NCI-H226 (cell line): ENCODE results near the gene MED15.
"Not testable (repeated sequence)": the region's sequence is repeated elsewhere in the genome, so short reads cannot be mapped to it uniquely, and the experiment has no call there.

Experiments
- DNase-seq: peaks from one replicate; pipeline ENCODE4 v3.0.0-alpha.2; 2015

Gene MED15

DNA sequence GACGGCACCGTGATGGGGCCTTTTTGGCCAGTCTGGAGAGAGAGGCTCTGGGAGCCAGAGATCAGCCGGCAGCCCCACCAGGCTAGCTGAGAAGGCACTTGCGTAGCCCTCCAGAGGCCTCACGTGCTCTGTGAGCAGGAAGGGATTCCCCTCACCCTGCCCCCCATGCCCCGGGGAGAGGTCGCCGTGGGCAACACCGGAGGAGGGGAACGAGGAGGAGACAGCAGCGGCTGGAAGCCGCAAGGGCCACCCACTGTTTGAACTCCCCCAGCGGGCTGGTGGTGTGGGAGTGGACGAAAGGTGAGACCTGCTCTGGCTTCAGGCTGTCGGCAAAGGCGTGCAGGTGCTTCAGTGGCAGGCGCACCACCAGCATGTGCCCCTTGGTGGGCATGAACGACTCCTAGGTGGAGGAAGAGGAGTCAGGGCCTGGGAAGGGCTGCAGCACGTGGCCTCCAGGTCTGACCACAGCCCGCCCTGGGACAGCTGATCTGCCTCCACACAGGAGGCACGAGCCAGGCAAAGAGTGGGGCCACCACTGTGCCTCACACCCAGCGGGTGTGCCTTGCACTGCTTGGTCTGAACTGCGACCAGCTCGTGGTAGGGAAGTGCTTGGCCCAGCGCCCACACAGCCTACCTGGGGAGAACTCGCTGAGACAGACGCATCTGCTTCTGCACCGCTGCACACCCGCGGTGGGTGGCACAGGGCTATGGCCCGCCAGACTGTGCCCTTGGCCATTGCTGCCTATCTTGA, 99.9 kb downstream of the MED15 start:
- DNase-seq: no peak

DNA sequence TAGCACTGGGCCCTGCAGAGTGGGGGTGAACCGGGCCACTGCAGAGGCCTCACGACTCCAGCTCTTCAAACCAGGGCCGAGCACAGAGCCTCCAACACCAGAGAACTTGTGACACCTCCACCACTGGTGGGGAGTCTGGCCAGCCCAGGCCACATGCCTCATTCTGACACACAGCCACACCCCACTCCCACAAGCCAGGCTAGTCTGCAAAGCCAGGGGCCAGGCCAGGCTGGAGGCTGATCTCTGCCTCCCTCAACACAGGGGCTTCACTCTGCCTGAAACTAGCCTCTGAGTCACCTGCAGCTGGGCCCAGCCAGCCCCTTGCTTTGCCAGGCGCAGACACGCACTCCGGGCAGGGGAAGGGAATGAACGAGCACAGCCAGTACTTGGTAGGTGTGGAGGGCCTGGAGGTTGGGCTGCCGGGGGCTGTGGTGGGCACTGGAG, 102.9 kb downstream of the MED15 start:
- no peak for DNase-seq

DNA sequence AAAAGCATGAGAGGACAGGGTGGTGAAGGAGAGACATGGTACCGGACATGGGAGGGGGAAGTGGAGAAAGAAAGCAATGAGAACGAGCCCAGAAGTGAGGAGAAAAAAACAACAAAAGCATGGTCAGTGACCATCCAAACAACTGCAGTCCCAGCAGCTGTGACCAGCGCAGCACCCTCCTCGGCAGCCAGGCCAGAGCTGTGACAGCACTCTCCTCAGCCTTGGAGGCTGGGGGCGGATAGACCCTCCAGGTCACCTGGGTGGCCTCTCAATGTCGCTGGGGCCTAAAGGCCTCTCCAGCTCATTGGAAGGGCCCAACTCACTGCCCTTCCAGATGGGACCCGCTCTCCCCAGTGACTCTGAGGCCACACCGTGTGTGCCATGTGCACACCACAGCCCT, 103.3 kb downstream of the MED15 start:
- no peak for DNase-seq

DNA sequence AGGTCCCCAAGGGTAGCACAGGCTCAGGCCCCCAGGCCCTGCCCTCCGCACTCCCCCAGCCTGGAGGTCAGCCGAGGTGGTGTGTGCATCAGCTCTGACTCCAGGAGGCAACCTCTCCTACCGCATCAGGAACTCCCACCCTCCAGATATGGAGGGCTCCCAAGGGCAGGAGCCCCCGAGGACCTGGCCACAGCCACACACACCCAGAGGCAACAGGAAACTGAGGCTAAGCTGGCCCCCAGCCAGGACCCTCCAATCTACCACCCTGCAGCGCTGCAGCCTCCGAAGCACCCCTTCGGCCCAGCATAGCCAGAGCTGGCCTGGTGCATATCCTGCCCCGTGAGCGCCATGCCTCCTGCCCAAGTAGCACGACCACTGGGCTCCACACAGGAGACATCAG, 104.0 kb downstream of the MED15 start:
- no peak for DNase-seq

DNA sequence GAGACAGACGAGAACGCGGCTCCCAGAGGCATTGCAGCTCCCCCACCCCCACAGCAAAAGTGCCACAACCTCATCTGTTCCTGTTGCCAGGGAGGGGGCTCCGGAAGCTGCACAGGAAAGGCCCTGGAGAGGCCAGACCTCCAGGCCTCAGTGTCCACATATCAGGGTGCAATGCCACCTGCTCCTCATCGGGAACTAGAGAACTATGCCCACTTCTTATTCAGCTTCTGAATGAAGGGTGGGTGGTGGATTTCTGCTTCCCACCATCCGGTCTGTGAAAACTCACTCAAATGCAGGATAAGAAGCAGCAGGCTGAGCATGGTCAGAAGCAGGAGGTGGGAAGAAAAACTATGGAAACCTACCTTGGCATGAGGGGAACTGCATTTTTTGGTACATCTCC, 105.9 kb downstream of the MED15 start:
- no peak for DNase-seq

DNA sequence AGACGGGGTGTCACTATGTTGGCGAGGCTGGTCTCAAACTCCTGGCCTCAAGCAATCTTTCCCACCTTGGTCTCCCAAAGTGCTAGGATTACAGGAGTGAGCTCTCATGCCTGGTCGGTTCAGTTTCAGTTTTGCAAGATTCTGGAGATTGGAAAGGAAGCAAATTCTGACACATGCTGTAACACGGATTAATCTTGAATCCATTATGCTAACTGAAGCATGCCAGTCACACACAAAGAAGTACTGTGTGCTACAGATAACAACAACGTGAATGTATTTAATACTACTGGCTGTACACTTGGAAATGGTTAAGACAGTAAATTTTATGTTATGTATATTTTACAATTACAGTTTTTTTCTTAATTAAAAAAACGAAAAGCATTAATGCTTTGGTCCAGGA, 107.6 kb downstream of the MED15 start:
- no peak for DNase-seq

DNA sequence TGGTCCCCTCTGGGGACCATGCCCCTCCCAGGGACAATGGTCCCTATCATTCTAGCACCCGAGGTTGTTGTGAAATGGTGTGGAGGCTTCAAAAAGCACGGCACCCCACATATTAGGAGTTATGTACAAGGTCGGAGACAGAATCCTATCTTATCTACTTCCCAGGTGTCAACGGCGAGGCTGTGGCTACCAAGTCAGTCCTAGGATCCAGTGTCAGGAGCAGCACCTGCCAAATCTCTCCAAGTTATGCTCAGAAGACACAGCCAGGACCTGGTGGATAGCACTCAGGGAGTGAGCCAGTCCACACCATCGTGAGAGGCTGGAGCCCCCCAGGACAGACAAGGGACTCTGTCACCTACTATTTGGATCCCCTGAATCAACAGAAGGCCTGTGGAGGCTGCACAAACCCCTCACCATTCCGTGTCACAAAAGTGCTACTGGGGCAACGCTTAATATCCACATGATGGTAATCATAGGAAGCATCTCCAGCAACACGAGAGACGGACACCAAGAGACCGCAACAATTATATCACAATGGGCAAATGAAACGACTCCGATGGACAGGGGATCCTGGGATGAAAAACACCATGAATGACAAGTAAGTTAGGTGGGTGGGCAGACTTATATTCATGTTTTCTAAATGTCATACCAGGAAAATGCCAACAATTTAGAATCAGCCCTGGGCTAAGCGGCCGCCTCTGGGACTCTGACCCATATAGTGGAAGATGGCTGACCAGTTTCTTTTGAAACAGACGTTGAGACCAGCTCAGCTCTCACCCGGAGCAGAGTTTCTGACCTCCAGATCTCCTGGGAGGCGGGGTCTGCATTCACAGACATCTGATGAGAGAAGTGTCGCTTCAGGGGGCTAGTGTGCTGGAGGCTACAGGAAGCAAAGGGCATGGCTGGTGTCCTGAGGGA, 108.4 kb downstream of the MED15 start:
- no peak for DNase-seq

DNA sequence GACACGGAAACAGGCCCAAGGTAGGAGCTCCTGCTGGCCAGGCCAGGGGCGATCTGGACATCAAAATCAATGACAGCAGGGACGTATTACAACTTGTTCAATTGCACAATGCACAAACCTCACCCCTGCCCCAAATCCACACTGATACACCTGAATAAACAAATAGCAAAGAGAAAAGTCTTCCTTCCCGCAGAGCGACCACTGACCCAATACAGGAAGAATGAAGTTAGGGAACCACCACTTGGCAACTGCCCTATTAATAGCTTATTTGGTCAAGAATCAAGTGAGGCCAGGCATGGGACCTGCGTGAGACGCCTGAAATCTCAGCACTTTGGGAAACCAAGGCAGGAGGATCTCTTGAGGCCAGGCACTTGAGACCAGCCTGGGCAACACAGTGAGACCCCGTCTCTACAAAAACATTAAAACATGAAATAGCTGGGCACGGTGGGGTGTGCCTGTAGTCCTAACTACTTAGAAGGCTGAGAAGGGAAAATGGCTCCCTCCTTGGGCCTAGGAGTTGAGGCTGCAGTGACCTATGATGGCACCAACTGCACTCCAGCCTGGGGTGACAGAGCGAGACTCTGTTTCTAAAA, 109.1 kb downstream of the MED15 start:
- DNase-seq: no peak

DNA sequence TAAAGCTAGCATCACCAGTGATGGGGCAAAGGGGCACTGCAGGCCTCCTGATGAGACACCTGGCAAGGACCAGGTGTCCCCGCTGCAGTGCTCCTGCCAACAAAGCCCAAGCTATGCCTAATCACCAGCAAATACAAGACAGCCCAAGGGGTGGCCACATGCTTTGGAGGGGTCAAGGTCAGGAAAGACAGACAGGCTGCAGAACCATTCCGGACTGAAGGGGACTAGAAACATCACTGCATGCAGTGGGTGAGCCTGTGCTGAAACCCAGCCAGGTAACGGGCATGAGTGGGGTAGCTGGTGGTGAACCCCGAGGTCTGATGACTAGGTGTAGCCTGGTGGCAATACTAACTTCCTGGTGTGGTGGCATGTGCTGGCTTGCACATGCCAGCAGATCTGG, 111.1 kb downstream of the MED15 start:
- no peak for DNase-seq

DNA sequence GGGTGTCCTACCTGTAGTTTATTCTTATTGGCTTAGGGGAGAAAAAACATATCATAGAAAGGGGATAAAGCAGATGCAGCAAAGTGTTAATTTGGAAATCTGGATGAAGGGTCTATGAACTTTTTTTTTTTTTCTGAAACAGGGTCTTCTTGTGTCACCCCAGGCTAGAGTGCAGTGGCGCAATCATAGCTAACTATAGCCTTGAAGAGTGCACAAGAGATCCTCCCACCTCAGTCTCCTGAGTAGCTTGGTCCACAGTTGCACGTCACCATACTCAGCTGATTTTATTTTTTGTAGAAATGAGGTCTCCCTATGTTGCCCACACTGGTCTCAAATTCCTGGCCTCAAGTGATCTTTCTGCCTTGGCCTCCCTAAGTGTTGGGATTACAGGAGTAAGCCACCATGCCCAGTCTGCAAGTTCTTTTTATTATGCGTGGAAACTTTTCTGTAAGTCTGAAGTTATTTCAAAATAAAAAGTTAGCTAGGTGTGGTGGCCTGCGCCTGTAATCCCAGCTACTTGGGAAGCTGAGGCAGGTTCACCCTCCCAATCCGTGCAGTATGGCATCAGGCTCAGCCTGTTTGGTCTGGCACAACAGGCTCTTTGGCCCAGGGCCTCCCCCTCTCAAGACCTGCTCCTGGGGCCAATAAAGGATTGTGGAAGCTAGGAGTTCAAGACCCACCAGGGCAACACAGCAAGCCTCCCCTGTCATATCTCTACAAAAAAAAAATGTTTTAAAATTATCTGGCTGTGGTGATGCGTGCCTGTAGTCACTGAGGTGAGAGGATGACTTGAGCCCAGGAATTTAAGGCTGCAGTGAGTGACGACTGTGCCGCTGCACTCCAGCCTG, 111.9 kb downstream of the MED15 start:
- DNase-seq: no peak

DNA sequence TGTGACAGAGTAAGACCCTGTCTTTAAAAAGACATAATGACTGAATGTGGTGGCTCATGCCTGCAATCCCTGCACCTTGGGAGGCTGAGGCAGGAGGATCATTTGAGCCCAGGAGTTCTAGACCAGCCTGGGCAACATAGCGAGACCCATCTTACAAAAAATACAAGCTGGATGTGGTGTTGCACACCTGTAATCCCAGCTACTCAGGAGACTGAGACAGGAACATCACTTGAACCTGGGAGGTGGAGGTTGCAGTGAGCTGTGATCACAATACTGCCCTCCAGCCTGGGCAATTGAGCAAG, 112.4 kb downstream of the MED15 start:
- DNase-seq: not testable (repeated sequence)

DNA sequence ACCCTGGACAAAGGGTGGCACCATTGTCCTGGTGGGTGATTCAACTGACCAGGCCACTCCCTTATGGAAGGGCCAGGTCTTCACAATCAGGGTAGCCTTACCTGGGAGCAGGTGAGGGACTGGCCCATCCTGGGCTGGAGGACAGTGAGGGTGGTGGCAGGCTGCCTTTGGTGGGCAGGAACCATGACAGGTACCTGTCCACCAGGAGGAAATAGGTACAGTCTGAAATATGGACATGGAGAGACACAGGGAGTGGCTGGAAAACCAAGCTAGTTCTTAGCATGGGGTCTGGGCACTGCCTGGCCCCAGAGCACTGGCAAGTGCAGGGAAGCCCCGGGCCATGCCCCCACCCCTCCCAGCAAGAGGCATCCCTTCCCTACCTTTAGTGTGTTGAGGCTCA, 113.8 kb downstream of the MED15 start:
- no peak for DNase-seq

DNA sequence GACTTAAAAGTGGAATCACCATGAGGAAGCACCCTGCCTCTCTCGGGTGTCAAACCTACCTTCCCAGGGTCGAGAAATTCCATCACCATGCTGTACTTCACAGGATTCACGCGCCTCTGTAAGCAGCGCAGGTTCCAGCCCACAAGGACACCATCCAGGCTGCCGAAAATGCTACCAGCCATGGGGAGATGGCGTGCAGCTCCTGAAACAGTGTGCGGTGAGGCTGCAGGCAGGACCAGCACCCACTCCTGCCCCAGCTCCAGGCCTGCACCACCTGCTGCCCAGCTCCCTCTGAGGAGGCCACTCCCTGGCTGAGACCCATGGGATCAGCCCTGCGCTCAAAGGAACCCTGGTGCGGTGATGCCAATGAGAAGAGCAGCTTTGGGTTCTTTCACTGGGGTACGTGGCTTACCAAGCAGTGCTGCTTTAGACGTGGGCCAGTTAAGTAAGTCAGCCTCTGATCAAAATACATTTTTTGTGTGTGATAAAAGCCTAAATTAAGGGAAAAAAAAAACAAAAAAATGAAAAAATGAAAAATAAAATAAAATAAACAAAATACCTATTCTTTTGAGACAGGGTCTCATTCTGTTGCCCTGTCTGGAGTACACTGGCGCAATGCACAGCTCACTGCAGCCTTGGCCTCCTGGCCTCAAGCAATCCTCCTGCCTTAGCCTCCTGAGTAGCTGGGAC, 115.4 kb downstream of the MED15 start:
- no peak for DNase-seq

DNA sequence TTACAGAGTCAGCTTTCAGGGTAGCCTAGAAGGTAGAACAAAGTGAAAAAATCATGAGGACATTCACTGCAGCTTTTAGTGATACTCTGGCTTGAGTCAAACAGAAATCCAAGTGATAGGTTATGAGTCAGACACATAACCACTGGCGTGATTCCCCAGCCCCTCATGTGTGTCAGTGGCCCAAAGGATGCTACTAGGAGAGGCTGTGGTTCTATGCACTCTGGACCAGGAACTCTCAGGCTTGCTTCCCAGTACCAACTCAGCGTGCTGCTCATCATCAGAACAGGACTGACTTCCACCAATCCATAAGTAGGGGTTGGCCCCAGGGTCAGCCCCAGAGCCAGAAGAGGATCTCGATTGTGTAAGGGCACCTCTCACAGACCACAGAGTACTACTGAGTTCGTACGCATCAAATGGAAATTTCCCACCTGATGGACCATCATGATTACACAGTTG, 116.8 kb downstream of the MED15 start:
- DNase-seq: no peak

DNA sequence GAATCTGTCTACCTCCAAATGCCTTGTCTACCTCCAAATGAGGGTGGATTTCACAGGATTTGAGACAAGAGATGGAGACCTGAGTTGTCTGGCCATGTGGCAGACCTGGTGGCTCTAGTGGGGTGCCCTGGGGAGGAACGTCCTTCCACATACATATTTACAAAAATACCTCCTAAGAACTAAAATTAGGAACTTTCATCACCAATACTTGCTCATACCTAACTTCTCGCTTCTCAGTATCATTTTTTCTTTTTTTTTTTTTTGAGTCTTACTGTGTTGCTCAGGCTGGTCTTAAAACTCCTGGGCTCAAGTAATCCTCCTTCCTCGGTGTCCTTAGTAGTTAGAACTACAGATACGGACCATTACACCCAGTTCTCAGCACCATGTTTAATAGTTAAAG, 117.9 kb downstream of the MED15 start:
- no peak for DNase-seq

DNA sequence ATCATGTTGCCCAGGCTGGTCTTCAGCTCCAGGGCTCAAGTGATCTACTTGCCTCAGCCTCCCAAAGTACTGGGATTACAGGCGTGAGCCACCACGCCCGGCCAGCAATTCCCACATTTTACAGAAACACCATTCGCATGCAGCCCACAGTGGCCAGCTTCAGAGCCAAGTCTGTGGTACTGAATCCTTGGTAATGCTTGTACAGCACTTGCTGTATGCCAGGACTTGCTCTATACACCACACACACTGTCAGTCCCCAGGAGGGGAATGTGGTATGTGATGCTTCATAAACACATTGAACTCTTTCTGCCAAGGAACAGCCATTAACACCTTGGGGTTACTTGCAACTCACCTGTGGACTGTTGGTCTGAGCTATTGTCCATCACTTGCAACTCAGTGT, 119.4 kb downstream of the MED15 start:
- DNase-seq: no peak

DNA sequence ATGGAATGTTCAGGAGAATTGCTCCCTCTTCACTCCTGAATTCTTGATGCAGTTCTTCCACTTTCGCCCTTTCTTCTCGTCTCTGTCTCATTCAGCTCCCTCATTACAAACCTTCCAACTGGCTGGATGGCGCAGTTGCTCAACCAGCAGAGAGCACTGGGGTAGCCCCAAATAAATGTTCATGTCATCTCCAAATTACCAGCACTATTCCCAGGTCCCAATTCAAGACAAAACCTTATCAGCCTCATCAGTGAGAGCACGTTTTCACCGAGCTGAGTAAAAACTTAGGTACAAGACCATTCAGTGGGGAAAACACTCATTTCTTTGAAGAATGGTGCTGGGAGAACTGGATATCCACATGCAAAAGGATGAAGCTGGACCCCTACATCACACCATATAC, 120.0 kb downstream of the MED15 start:
- no peak for DNase-seq

DNA sequence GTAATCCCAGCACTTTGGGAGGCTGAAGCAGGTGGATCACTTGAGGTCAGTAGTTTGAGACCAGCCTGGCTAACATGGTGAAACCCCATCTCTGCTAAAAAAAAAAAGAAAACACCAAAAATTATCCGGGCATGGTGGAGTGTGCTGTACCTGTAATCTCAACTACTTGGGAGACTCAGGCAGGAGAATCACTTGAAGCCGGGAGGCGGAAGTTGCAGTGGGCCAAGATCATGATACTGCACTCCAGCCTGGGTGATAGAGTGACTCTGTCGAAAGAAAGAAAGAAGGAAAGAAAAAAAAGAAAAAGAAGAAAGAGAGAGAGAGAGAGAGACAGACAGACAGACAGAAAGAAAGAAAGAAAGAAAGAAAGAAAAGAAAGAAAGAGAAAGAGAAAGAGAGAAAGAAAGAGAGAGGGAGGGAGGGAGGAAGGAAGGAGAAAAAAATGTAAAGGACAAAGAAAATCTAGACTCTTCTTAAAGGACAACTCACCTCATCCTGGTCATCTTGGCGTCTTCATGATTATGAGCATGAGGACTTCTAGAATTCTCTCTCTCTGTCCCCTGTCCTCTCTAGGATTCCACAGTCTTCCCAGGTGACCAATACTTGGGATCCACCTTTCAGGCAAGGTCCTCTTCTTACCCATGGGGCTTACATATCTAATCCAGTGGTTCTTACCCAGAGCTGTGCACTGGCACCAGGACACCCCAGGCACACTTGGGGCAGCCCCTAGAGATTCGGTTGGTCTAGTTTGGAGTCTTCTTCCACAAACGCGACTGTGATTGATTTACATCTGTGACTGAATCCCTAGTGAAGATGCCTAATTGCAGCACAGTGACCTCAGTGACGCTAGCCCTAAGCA, 120.9 kb downstream of the MED15 start:
- no peak for DNase-seq

DNA sequence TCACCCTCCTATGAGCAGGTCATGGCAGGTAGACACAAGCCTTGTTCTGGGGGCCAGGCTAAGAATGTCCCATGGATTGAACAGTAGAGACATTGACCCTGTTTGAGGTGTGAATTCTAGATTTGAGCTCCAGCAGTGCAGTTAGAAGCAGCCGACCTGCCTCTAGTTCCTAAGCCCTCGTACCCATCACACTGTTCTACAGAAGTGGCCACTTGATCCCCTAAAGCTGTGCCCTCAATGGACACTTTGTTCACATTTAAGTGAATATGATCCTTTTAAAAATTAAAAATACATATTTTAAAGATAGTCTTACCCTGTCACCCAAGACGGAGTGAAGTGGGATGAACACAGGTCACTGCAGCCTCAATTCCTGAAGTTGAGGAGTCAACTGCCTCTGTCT, 122.0 kb downstream of the MED15 start:
- no peak for DNase-seq

DNA sequence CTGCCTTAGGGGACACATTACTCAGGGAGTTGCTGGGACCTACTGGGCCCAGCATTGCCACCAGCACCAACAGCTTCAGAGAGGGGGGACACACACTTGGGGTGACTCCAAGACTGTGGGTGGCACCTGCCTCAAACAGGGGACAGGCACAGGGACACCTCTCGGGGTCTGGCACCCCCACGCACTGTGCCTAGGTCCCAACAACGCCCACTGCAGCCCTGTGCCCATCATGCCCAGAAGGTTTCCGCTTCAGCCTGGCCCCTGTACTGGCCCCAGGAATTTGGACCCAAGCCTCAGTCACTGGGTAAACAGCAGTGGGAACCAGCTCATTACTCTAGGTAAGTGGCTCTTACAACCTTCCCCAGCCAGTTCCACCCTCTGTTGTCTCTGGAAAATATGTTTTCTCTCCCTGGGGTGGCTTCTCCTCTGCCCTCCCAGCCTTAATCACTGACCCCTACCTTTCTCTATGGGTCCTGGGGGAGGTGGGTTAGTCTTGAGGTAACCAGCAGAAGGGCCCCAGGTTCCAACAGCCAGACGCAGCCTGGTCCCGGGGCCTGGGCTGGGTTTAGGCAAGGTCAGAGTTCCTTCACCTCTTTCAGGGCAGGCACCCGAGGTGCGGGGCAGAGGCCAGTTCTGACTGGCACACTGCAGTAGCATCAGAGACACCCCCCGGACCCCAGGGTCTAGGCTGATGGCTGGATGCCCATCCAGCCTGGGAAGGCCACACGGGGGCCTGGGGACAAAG, 123.6 kb downstream of the MED15 start:
- DNase-seq: no peak

DNA sequence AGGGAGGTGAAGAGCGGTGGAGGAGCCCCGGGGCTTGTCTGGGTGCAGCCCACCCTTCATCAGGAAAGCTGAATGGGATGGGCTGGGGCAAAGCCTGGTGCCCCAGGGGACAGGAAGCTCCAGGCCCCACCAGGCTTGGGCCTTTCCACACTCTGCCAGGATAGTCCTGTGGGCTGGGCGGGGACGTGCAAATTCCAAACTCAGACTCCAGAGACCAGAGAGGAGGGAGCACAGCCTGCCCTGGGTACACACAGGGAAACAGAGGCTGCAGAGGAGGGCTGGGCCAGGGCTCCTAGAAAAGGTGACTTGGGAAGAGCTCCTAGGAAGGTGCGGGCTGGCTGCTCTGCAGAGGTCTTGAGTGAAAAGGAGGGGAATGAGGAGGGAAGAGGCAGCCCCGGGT, 124.7 kb downstream of the MED15 start:
- no peak for DNase-seq
